Stimulated activated CD4-positive, alpha-beta T cell treated with anti-CD3 and anti-CD28 coated beads, Interleukin-12 subunit alpha, Interleukin-12 subunit beta, amount 100 ng/mL, for 4 hours (primary cell): ENCODE measurements around the gene NR1I3.
"Not testable (repeated sequence)": the region's sequence is repeated elsewhere in the genome, so short reads cannot be mapped to it uniquely, and the experiment has no call there.

Experiments
- DNase-seq: peaks from one replicate; pipeline ENCODE4 v3.0.0-alpha.2; 2020

NR1I3 gene, protein sequence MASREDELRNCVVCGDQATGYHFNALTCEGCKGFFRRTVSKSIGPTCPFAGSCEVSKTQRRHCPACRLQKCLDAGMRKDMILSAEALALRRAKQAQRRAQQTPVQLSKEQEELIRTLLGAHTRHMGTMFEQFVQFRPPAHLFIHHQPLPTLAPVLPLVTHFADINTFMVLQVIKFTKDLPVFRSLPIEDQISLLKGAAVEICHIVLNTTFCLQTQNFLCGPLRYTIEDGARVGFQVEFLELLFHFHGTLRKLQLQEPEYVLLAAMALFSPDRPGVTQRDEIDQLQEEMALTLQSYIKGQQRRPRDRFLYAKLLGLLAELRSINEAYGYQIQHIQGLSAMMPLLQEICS

DNA sequence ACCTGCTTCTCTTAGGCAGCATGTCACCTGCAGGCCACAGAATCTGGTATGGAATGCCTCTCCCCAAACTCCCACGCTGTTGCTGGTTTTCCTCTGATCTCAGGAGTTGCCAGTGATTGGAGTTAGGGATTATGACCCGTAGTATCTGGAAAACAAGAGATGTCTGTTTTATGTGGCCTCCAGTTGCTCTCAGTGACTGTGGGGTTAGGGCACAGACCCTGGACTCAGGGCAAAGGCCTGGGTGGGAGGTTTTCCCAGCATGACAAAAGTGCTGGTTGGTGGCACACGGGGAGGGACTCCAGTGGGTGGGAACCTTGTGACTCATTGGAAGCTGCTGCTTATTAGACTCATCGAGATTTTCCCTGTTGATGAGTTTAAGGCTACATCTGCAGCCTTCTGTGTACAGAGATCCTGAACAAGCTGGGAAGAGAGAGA, at the start of gene NR1I3:
Gene NR1I3, minus strand, starts transcription at position 165 of the 435 bp plus-strand sequence. CDS start 1,638 bp downstream, outside the sequence.
- no peak for DNase-seq

DNA sequence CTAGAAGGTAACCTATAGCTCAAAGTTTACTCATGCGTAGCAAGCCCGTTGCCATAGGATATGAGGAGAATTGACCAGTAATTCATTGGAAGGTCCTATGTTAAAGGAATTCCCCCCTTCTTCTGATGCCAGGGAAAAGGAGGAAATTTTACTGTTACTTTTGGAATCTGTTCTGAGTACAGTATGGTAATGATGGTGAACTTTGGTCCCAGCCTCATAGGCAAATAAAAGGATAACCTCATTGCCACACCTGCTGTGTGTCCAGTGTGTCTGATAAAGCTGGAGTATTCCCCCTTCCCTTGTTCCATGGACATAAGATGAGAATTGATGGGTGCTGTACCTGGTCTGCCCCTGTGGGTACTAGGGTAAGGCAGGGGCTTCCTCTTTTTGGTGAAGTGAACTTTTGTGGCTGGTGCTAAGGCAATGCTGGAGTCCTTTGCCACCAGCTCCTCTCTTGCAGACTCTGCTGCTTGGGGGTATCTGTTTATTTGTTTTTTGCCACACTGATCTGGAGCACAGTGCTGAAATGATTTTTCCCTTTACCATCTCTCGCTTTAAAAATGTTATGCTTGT, 49.6 kb upstream of the NR1I3 start:
- DNase-seq: no peak

DNA sequence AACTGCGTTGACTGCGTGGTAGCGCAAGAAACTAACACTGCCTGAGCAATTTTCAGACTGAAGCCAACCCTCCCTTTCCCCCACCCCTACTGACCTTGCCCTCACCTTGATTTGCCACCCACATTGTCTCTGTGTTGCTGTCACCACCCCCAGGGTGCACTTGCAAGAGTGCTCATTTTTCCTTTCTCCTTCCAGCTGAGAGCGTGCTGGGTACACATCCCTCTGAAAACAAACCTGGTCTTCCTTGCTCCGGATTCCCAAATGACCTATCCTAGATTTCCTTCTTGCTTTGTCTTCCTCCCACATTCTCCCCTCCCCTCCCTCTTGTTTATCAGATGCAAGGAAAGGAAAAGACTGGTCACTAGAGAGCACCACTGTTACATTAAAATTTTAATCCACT, 47.5 kb upstream of the NR1I3 start:
- no peak for DNase-seq

DNA sequence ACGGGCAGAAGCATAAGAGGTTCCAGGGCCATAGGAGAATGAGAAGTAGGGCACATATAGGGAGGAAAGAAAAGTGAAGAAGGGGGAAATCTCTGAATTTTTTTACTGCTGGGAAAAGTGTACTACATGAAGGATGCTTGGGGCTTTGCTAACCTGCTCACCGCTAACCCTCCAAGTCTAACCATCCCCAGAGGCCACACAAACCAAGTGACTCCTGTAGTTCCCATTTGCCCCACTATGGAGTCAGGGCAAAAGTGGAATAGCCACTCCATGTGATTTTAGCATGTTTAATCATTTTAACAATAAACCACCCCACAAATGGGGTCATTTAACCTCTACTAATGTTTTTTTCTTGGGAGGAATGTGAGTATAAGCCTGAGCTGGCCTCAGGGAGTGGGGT, 47.1 kb upstream of the NR1I3 start:
- no peak for DNase-seq

DNA sequence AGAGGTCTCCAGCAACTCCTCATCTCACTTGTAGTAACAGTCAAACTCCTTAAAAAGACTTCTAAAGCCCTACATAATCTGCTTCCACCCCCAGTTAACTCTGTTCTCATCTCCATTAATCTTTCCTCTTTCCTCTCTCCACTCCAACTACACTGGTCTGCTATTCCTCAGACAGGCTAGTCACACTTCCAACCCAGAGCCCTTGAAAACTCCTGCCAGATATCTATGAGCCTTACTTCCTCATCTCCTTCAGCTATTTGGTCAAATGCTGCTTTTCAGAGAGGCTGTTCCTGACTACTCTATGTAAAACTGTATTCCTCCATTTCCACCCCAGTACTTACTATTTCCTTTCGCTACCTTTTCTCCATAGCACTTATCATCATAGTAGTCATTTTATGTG, 45.0 kb upstream of the NR1I3 start:
- no peak for DNase-seq

DNA sequence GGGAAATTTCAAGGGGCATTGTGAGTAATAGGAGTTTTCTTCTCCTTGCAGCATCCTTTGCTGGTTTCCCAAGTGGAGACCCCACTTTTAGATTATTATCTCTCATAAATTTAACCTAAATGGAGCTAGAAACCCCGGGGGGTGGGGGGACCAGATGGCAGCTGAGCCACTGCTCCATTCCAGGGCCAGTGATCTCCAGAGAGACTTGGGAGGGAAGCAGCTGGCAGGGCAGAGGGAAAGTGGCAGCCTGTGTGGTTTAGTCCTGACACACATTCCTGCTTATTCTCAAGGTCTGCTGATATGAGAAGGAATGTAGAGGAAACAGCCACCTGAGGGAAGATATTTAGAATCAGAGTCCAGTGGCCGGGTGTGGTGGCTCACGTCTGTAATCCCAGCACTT, 36.9 kb upstream of the NR1I3 start:
- DNase-seq: no peak

DNA sequence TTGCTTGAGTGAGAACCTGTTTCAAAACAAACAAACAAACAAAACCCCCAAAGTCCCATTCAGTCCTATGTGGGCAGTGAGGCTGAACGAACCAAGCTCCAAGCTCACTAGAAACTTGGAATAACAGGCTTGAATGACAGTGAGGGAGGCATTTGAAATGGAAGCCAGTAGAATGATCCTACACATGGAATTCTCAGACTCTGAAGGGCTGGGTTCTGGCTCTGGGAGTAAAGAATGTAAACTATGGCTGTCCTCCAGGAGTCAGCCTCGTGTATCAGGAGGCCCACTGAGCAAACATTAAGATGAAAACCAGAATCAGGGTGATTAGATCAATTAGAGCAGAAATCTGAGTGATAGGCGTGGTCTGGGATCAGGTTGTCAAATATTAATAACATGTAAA, 35.4 kb upstream of the NR1I3 start:
- no peak for DNase-seq

DNA sequence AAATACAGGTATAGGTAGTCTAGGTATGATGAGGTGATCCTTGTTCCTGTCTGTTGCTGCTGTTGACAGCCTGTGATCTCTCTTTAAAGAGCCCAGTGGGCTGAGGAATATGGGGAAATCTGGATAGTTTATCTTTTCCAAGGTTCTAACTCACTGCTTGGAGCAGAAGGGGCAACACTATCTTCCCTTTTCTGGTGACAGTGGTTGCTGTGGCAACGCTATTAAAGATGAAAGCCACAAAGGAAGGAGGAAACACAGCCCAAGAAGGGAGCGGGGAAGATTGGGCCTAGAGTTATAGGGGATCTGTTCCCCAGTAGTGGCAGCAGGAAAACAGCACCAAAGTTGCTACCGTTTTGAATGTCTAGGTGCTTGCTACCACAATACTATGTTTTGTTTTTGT, 29.3 kb upstream of the NR1I3 start:
- DNase-seq: no peak

DNA sequence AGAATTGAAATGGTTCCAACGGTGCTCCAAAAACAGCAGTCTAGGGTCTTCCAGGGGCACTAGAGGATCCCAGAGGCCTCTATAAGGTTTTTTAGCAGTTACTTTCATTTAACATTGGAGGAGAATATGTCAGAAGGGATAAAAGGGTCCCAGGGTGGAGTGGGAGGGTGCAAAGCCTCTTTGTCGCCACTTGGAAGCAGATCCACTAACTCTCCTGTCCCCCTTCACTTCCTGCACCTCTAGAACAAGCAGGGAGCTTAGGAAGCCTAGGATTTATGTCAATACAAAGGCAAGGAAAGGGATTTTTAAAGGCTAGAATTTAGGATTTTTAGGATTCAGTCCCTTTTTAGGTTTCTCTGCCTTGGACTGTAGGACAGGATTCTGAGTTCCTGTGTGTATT, 28.8 kb upstream of the NR1I3 start:
- DNase-seq: no peak

DNA sequence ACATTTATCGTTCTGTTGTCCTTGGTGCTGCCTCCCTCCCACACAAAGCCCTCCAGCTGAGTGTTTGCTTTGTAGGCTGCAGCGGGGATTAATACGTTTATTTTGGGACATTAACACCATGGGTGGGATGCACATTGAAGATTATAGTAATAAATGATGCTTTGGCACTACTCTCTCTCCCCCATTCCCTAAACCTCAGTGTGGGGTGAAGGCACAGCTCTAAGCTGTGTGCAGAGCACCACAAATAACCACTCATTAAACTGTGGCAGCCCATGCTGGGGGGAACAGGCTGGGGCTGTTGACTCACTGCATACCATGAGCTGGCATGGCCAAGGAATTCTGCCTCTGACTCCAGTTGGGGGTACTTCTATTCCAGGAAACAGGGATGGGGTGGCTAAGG, 28.2 kb upstream of the NR1I3 start:
- no peak for DNase-seq

DNA sequence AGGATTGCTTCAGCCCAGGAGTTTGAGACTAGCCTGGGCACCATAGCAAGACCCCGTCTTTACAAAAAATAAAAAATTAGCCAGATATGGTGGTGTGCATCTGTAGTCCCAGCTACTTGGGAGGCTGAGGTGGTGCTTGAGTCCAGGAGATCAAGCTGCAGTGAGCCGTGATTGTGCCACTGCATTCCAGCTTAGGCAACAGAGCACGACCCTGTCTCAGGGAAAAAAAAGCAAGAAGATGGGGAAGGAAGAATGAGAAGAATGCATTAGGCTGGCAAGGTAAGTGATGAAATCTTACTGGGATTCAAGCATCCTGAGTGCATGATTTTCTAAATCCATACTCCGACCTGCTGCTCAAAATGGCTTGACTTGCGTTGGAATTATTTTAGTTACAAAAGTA, 27.3 kb upstream of the NR1I3 start:
- no peak for DNase-seq

DNA sequence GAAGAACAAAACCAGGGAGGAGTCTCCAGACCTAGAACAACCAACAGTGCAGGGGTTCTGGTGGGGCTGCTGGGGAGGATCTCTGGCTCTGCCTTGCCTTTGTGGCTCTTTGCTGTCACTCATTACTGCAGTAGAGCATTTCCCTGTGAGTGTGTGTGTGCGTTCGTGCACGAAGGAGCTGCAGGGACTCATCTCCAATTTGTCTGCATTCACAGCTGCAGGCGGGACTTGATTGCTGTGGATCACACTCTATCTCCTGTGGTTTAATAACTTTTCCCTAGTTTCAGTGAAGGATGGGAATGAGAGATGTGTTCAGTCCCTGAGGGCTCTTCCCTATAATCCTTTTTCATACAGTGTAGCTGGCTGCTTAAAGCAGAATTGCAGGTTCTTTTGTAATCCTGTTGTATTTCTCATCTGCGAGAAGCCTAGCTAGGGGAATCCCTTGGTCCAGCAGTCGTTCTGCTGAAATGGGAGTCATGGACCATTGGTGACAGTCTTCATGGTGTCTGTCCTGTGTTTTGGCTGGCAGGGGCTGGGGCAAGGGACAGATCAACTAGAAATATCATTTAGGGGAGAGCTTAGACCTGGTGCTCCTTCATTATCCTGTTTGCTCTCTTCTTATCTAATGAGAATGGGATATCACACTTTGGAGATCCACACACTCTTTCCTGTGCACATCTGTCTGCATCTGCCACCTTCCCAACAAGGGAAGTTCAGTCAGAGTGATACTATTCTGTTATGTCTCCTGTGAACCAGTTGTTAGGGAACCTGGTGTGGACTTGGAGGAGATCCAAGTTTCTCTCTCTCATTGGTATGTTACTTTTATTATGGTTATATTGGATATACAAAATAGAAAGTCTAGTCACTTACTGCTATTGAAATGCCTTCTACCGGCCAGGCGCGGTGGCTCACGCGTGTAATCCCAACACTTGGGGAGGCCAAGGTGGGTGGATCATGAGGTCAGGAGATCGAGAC, 23.5 kb upstream of the NR1I3 start:
- DNase-seq: no peak

DNA sequence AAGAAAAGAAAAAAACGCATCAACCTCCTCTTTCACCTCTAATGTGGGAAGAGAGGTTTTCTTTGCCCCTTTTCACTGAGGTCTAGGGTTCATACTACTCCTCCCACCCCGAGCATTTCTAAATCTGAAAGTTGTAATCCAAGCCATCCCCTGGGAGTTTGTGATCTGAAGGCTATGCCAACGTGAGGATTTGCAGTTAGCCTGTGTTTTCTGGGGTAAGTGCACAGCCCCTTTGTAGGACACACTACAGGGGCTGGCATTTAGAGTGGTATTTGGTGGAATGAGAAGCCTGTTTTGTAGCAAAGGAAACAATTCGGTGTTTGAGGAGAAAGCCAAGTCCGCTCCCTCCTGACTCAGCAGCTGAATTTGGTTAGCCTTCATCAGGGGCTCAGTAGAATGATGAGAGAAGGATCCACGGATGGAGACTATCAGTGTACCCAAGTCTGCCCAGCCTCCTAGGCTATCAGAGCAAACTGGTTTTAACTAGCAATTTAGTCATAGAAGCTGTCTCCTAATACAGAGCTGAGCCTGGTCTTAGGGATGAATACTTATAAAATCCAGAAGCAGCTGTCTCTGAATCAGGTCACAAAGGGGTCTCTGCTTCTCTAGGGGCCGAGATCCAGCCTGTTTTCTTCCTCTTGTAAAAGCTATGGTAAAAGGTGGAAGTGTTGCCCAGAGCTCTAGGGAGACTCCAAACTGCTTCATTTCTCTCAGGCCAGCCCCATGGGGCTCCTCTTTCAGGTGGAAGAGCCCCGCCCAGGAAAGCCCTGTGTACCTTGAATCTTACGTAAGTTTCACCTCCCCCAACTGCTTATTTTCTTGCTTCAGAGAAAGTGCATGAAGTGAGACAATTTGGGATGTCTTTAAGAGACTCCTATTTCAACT, 22.6 kb upstream of the NR1I3 start:
- DNase-seq: no peak

DNA sequence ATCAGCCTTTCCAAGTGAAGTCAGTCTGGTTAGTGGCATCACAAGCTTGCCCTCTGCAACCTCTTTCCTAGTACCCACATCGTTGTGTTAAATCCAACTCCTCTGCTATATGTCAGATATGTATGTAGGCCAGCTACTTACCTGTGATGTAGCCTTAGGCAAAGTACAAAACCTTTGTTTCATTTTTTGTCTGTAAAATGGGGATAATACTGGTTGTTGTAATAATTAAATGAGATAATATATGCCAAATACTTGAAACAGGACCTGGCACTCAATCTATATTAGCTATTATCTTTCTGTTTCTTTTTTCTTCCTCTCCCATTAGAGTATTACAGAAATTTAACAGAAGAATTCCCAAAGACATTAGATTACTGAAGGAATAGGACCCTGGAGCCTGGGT, 21.8 kb upstream of the NR1I3 start:
- no peak for DNase-seq

DNA sequence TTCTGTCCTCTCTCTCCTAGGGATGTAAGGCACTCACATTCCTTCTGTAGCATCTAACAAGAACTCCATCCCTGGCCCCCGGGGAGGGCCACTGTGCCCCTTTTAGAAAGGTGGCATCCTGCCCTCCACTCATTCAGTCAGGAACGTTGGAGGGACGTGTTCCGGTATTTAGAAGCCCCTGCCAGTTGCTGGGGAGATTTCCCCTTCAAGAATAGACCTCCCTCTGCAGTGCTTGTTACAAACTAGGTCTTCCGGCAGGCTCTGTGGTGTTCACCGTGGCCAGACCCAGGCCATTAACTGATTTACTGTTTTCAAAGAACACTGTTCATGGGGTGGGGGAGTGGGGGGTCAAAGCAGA, 21.3 kb upstream of the NR1I3 start:
- DNase-seq: no peak

DNA sequence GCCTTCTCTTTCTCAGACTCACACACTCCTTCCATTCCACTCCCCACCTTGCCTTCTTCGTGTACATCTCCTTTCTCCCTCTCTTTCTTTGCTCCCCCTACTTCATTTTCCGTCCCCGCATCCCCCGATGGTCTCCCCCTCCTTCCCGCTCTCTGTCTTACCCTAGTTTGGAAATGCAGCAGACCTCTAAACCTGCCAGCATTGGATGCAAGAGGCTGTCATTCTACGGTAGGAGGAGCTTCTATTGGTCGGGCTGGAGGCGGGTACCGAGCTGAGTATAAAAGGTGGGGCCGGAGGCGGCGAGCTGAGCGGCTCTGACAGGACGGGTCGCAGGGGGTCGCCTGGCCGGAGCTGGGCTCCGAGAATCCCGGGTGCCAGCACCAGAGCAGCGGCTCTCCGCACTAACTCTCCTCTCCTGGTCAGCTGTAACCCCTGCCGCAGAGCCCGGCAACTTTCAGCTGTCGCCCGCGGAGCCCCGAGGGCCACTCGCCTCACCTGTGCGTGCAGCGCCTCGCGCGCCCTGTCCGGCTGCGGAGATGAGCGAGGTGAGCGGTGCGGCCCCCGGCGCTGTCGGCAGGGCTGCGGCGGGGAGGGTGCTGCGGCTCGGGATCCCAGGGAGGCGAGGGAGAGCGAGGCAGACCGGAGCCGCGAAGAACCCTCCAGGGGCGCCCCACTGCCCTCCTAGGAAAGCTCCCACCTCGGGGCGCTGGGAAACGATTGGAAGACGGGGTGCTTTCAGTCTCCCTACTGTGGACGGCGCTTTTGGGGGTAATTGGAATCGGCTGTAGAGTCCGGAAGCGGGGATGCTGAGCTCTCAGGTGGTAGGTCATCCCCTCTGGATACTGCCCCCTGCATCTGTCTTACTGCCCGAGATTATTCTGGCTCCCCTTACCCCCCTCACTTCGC, 20.7 kb upstream of the NR1I3 start, which contains the start of gene PCP4L1:
Gene PCP4L1, plus strand, starts transcription at position 307 of the 906 bp plus-strand sequence. Its CDS starts 230 bp downstream, at position 537.
- peak; percentile 41 for DNase-seq

DNA sequence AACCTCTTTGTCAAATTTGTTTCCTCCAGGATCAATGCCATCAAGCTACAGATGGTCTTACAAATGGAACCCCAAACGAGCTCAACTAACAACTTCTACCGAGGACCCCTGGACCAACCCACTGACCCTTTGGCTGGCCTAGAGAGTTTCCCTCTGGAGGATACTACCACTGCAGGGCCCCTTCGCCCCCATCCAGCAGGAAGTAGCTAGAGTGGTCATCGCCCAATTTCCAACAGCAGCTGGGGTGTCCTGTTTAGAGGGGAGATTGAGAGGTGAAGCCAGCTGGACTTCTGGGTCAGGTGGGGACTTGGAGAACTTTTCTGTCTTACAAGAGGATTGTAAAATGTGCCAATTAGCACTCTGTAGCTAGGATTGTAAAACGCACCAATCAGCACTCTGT, 19.1 kb upstream of the NR1I3 start:
- DNase-seq: not testable (repeated sequence)

DNA sequence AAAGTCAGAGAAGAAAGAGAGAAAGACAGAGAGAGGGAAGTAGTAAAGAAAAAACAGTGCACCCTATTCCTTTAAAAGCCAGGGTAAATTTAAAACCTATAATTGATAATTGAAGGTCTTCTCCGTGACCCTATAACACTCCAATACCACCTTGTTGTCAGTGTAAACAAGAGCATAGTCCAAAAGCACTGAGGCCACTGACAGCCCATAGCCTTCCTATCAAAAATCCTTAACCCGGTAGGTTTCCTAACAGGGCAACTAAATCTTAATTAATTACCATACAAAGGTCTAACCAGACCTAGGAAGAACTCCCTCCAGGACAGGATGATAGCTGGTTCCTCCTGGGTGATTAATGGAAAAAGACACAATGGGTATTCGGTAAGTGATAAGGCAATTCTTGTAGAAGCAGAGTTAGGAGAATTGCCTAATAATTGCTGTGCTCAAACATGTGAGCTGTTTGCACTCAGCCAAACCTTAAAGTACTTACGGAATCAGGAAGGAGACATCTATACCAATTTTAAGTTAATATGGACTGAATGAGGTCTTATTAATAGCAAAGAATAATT, 18.0 kb upstream of the NR1I3 start:
- DNase-seq: not testable (repeated sequence)

DNA sequence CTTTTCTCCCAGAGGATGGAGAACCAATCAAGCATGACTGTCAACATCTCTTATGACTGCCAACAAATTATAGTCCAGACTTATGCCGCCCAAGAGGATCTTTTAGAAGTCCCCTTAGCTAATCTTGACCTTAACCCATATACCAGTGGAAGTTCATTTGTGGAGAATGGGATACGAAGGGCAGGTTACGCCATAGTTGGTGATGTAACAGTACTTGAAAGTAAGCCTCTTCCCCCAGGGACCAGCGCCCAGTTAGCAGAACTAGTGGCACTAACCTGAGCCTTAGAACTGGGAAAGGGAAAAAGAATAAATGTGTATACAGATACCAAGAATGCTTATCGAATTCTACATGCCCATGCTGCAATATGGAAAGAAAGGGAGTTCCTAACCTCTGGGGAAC, 17.3 kb upstream of the NR1I3 start:
- not testable (repeated sequence) for DNase-seq

DNA sequence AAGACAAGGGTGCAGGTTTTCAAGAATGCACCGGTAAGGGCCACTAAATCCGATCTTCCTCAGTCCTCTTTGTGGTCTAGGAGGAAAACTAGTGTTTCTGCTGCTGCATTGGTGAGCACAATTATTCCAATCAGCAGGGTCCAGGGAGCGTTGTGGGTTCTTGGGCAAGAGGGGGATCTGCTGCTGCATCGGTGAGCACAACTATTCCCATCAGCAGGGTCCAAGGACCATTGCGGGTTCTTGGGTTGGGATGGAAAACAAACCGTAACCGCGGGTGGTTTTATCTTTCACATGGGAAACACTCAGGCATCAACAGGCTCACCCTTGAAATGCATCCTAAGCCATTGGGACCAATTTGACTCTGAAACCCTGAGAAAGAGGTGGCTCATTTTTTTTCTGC, 13.6 kb upstream of the NR1I3 start:
- DNase-seq: no peak

DNA sequence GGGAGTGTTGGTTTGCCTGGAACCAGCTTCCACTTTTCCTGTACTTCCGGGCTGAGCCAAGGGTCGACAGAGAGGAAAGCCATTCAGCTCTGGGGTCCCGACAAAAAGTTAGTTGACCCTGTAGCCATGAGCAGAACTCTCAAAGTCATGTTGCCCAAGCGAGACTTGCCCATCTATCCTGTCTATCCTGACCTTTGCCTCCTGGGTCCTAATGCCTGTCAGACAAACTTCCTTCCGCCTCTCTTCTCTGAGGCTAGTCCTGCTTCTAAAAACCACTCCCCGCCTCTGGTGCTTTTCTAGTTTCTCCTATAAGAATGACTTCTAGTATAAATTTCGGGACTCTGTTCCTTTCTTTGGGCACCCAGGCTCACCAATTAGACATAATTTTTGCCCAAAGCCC, 12.8 kb upstream of the NR1I3 start:
- no peak for DNase-seq
